IMR-90 (cell line): Measurements from ENCODE around the gene ADAM30. TPM values are rescaled to one million over a fixed set of nuclear protein-coding genes. Genes with fewer than 3 reads are reported as not detected.

Experiments
- ATAC-seq: fragments of 200-7000 bp; cut with Tn5 transposase; 2 replicates; pipeline ENCODE4 v1.9.1; 2020; ENCODE audit warnings: low read depth, mild to moderate bottlenecking, moderate library complexity
- BruUV-seq: library from RNA; stranded (reverse); fragments of 400-500 nt; replicated peaks from 2 replicates; lab custom pipeline; 2021; lab: Mats Ljungman, UMichigan
- CTCF ChIA-PET: fragments of 300-600 bp; formaldehyde crosslinking; extraction: SDS; loops from one replicate; lab custom pipeline; 2021; ENCODE audit warnings: antibody characterized with exemption; lab: Yijun Ruan, JAX
- POLR2A ChIA-PET: fragments of 300-600 bp; sonication (Branson Sonifier 250); formaldehyde crosslinking; loops from one replicate; lab custom pipeline; 2022; ENCODE audit warnings: antibody characterized with exemption; ENCODE audit not compliant: unreplicated experiment; lab: Charles Lee
- DNase-seq: peaks from one replicate; pipeline ENCODE4 v3.0.0; 2013
- H2AFZ ChIP-seq: replicated peaks from 2 replicates; pipeline ENCODE3; 2013; ENCODE audit warnings: low read length, mild to moderate bottlenecking; ENCODE audit not compliant: poor library complexity
- H2AK5ac ChIP-seq: 2 replicates; pipeline ENCODE4 v1.6.1; 2013; ENCODE audit warnings: low read depth, low read length, inconsistent platforms
- H2AK9ac ChIP-seq: replicated peaks from 2 replicates; pipeline ENCODE3; 2013; ENCODE audit warnings: mild to moderate bottlenecking, low read depth, low read length, moderate library complexity; ENCODE audit not compliant: poor library complexity
- H2BK120ac ChIP-seq: 2 replicates; pipeline ENCODE4 v1.6.1; 2013; ENCODE audit warnings: low read depth, low read length, inconsistent platforms
- H2BK15ac ChIP-seq: 3 replicates; pipeline ENCODE4 v1.6.1; 2013; ENCODE audit warnings: low read depth, low read length, inconsistent platforms
- H2BK20ac ChIP-seq: 2 replicates; pipeline ENCODE4 v1.6.1; 2013; ENCODE audit warnings: low read depth, mild to moderate bottlenecking, inconsistent platforms, low read length, moderate library complexity
- H2BK5ac ChIP-seq: 2 replicates; pipeline ENCODE4 v1.6.1; 2013; ENCODE audit warnings: mild to moderate bottlenecking, low read depth, low read length, inconsistent platforms; ENCODE audit not compliant: poor library complexity, severe bottlenecking
- H3K14ac ChIP-seq: replicated peaks from 2 replicates; pipeline ENCODE4 v1.6.1; 2013; ENCODE audit warnings: low read depth, low read length, inconsistent platforms
- H3K18ac ChIP-seq: 2 replicates; pipeline ENCODE4 v1.6.1; 2013; ENCODE audit warnings: low read depth, low read length, control low read depth
- H3K23ac ChIP-seq: 2 replicates; pipeline ENCODE4 v1.6.1; 2013; ENCODE audit warnings: low read depth, low read length, inconsistent platforms
- H3K27ac ChIP-seq: 2 replicates; pipeline ENCODE4 v1.5.1; 2013; ENCODE audit warnings: mild to moderate bottlenecking, control low read depth, low read length; ENCODE audit not compliant: insufficient read depth
- H3K27me3 ChIP-seq: 2 replicates; pipeline ENCODE4 v1.6.1; 2013; ENCODE audit warnings: low read length; ENCODE audit not compliant: control insufficient read depth, insufficient read depth
- H3K36me3 ChIP-seq: 2 replicates; pipeline ENCODE4 v1.6.1; 2013; ENCODE audit warnings: low read length, mixed read lengths; ENCODE audit not compliant: control insufficient read depth, insufficient read depth
- H3K4ac ChIP-seq: 2 replicates; pipeline ENCODE4 v1.6.1; 2013; ENCODE audit warnings: low read depth, low read length, inconsistent platforms
- H3K4me1 ChIP-seq: 2 replicates; pipeline ENCODE4 v1.6.1; 2013; ENCODE audit warnings: low read length, mixed read lengths; ENCODE audit not compliant: control insufficient read depth, insufficient read depth
- H3K4me2 ChIP-seq: 2 replicates; pipeline ENCODE4 v1.6.1; 2013; ENCODE audit warnings: low read depth, mild to moderate bottlenecking, control low read depth, low read length, moderate library complexity
- H3K4me3 ChIP-seq: 2 replicates; pipeline ENCODE4 v1.5.1; 2013; ENCODE audit warnings: low read depth, mild to moderate bottlenecking, control low read depth, low read length, moderate library complexity; ENCODE audit not compliant: insufficient read depth
- H3K56ac ChIP-seq: 2 replicates; pipeline ENCODE4 v1.6.1; 2013; ENCODE audit warnings: low read length, inconsistent platforms; ENCODE audit not compliant: insufficient read depth; ENCODE audit errors: extremely low read depth
- H3K79me1 ChIP-seq, 2 experiments: 2 replicates each; pipeline ENCODE4 v1.6.1; 2013; ENCODE audit warnings: low read length in 2 of 2, inconsistent platforms in 1 of 2, low read depth in 1 of 2
- H3K9ac ChIP-seq: 2 replicates; pipeline ENCODE4 v1.6.1; 2013; ENCODE audit warnings: low read depth, low read length, control low read depth
- H3K9me1 ChIP-seq: 2 replicates; pipeline ENCODE4 v1.6.1; 2013; ENCODE audit warnings: low read length, inconsistent platforms; ENCODE audit not compliant: insufficient read depth
- H3K9me3 ChIP-seq: 2 replicates; pipeline ENCODE4 v1.6.1; 2013; ENCODE audit warnings: low read length; ENCODE audit not compliant: control insufficient read depth, insufficient read depth
- H4K20me1 ChIP-seq: 2 replicates; pipeline ENCODE4 v1.6.1; 2013; ENCODE audit warnings: low read length, inconsistent platforms; ENCODE audit not compliant: insufficient read depth
- H4K5ac ChIP-seq: 2 replicates; pipeline ENCODE4 v1.6.1; 2013; ENCODE audit warnings: mild to moderate bottlenecking, low read depth, low read length, control low read depth
- H4K8ac ChIP-seq, 2 experiments: 2 replicates each; pipeline ENCODE4 v1.6.1; 2013; ENCODE audit warnings: low read depth in 2 of 2, low read length in 2 of 2, control low read depth in 1 of 2, inconsistent platforms in 1 of 2
- H4K91ac ChIP-seq: 2 replicates; pipeline ENCODE4 v1.6.1; 2013; ENCODE audit warnings: low read depth, low read length, inconsistent platforms; ENCODE audit not compliant: insufficient read depth
- BHLHE40 ChIP-seq: fragments of 150-350 bp; IDR thresholded peaks from 2 replicates; pipeline ENCODE4 v1.6.1; 2016; ENCODE audit warnings: mild to moderate bottlenecking, low read depth, low read length
- CEBPB ChIP-seq: IDR thresholded peaks from 2 replicates; pipeline ENCODE4 v1.6.1; 2012; ENCODE audit warnings: low read depth, low read length, improper control_type of control experiment
- CHD1 ChIP-seq: IDR thresholded peaks from 2 replicates; pipeline ENCODE4 v1.6.1; 2012; ENCODE audit warnings: low read depth, low read length, improper control_type of control experiment
- ELK1 ChIP-seq: fragments of 150-350 bp; IDR thresholded peaks from 2 replicates; pipeline ENCODE4 v1.6.1; 2016; ENCODE audit warnings: low read depth, mild to moderate bottlenecking, low read length, moderate library complexity, borderline replicate concordance
- FOS ChIP-seq: fragments of 150-350 bp; IDR thresholded peaks from 2 replicates; pipeline ENCODE4 v1.6.1; 2016; ENCODE audit warnings: low read depth, low read length
- MAFK ChIP-seq: IDR thresholded peaks from 2 replicates; pipeline ENCODE4 v1.6.1; 2012; ENCODE audit warnings: low read depth, low read length, improper control_type of control experiment
- MAZ ChIP-seq: IDR thresholded peaks from 2 replicates; pipeline ENCODE4 v1.6.1; 2012; ENCODE audit warnings: low read depth, mild to moderate bottlenecking, low read length, improper control_type of control experiment, moderate library complexity, borderline replicate concordance
- MXI1 ChIP-seq: IDR thresholded peaks from 2 replicates; pipeline ENCODE4 v1.6.1; 2012; ENCODE audit warnings: low read depth, mild to moderate bottlenecking, low read length, moderate library complexity, borderline replicate concordance
- NFE2L2 ChIP-seq: fragments of 150-350 bp; IDR thresholded peaks from 2 replicates; pipeline ENCODE4 v1.6.1; 2016; ENCODE audit warnings: low read depth, mild to moderate bottlenecking, low read length
- POLR2A ChIP-seq: IDR thresholded peaks from 2 replicates; pipeline ENCODE4 v1.6.1; 2012; ENCODE audit warnings: mild to moderate bottlenecking, low read depth, low read length
- RAD21 ChIP-seq: IDR thresholded peaks from 2 replicates; pipeline ENCODE4 v1.6.1; 2012; ENCODE audit warnings: low read length, improper control_type of control experiment
- RCOR1 ChIP-seq: IDR thresholded peaks from 2 replicates; pipeline ENCODE4 v1.6.1; 2012; ENCODE audit warnings: mild to moderate bottlenecking, low read length, improper control_type of control experiment; ENCODE audit not compliant: insufficient replicate concordance
- SMC3 ChIP-seq: fragments of 150-350 bp; IDR thresholded peaks from 2 replicates; pipeline ENCODE4 v1.6.1; 2016; ENCODE audit warnings: low read depth, mild to moderate bottlenecking, antibody characterized with exemption, low read length, moderate library complexity
- USF2 ChIP-seq: fragments of 150-350 bp; IDR thresholded peaks from 2 replicates; pipeline ENCODE4 v1.6.1; 2017; ENCODE audit warnings: mild to moderate bottlenecking, antibody characterized with exemption, low read length, low read depth
- WGBS, 2 experiments: methylation state at CpG; one replicate each; pipeline versions ENCODE4 v1.1.5 to v1.1.7; 2013; ENCODE audit warnings: missing lambda C conversion rate in 2 of 2; ENCODE audit not compliant: insufficient read length in 1 of 2; ENCODE audit errors: extremely low coverage in 2 of 2; 5-methylcytosine and 5-hydroxymethylcytosine counted together
- dilution Hi-C: fragments of 300-500 bp; cut with HindIII; formaldehyde crosslinking; loops from one replicate; pipeline ENCODE4 v1.14.3; 2018; ENCODE audit warnings: low sequenced_read_pairs; ENCODE audit not compliant: unreplicated experiment
- in situ Hi-C: fragments of 300-500 bp; cut with MboI; formaldehyde crosslinking; loops from 3 replicates; pipeline ENCODE4 v1.14.3; 2019; ENCODE audit warnings: low sequenced_read_pairs, inconsistent platforms, mixed read lengths
- intact Hi-C: fragments of 100-400 bp; cut with micrococcal nuclease; formaldehyde crosslinking; loops from 2 replicates; pipeline ENCODE4 v1.10.0; 2022
- polyA plus RNA-seq, 3 experiments: library from polyadenylated mRNA; depleted of rRNA; stranded (reverse); fragments of >200 nt; gene quantifications; 2 replicates each; pipeline ENCODE4 v1.2.3, GENCODE V29; 2012; ENCODE audit warnings: low replicate concordance in 1 of 3
- total RNA-seq: library from RNA; depleted of rRNA; stranded (reverse); fragments of >200 nt; gene quantifications from 2 replicates; pipeline ENCODE4 v1.2.3, GENCODE V29; 2012
- TF ChIP-seq, protein P1 (sequence below): conservative IDR thresholded peaks from 2 replicates; pipeline ENCODE4 v1.5.1; 2012; ENCODE audit warnings: mild to moderate bottlenecking, low read depth, low read length, improper control_type of control experiment

ADAM30 gene
- total and polyA plus RNA-seq, 2 of the 4 experiments (the other 2 are of a cell fraction): not detected

GRCh38 chr1:119929643-119930315 lies 33.5 kb upstream of the ADAM30 start:
- no peak for ATAC-seq
- no peak for TF ChIP-seq MAZ
- TF ChIP-seq CEBPB: no peak
- TF ChIP-seq SMC3: no peak
- TF ChIP-seq FOS: no peak
- TF ChIP-seq CHD1: no peak
- no peak for TF ChIP-seq MXI1
- no peak for TF ChIP-seq MAFK
- no peak for TF ChIP-seq POLR2A
- TF ChIP-seq NFE2L2: no peak
- TF ChIP-seq USF2: no peak
- no peak for TF ChIP-seq RCOR1
- TF ChIP-seq, protein P1, sequence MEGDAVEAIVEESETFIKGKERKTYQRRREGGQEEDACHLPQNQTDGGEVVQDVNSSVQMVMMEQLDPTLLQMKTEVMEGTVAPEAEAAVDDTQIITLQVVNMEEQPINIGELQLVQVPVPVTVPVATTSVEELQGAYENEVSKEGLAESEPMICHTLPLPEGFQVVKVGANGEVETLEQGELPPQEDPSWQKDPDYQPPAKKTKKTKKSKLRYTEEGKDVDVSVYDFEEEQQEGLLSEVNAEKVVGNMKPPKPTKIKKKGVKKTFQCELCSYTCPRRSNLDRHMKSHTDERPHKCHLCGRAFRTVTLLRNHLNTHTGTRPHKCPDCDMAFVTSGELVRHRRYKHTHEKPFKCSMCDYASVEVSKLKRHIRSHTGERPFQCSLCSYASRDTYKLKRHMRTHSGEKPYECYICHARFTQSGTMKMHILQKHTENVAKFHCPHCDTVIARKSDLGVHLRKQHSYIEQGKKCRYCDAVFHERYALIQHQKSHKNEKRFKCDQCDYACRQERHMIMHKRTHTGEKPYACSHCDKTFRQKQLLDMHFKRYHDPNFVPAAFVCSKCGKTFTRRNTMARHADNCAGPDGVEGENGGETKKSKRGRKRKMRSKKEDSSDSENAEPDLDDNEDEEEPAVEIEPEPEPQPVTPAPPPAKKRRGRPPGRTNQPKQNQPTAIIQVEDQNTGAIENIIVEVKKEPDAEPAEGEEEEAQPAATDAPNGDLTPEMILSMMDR: no peak
- no peak for TF ChIP-seq BHLHE40
- no peak for TF ChIP-seq RAD21
- TF ChIP-seq ELK1: no peak

More at GRCh38 chr1:119929643-119930315, 33.5 kb upstream of the ADAM30 start:
- Histone ChIP-seq H2AK5ac (no peak overlapping the region), H3K9ac (no peak overlapping the region), H3K79me1 (peaks cover 7 to 19% of the 10 kb centered on the region in 2 experiments; a peak in 3 of 4 replicates), H3K14ac (no peak overlapping the region), H2BK120ac (no peak overlapping the region), H3K9me3 (peaks cover 2% of the 10 kb centered on the region; the same call in 1 of the 2 replicates), H4K20me1 (no peaks in the 10 kb centered on the region), H2BK20ac (no peak overlapping the region), H3K4me3 (no peak overlapping the region), H3K4ac (no peak overlapping the region), H3K9me1 (peaks cover 5% of the 10 kb centered on the region; the same call in 1 of the 2 replicates), H3K4me2 (no peak overlapping the region), H2AFZ (no peak overlapping the region), H4K5ac (no peak overlapping the region), H3K27me3 (no peaks in the 10 kb centered on the region), H2BK15ac (no peak overlapping the region), H3K4me1 (no peaks in the 10 kb centered on the region), H2BK5ac (no peak overlapping the region), H4K8ac (no peak overlapping the region), H4K91ac (no peak overlapping the region), H3K56ac (no peak overlapping the region), H3K18ac (no peak overlapping the region), H3K27ac (no peak overlapping the region), H3K23ac (no peak overlapping the region), H2AK9ac (no peak overlapping the region), H3K36me3 (peaks cover 46% of the 10 kb centered on the region)
- DNase-seq: peak; percentile 8
- POLR2A ChIA-PET: no interaction called here
- intact Hi-C loops (loop anchor here (10.0 kb wide), 1 partner anchor 185 kb away; no protein-coding TSS in a partner anchor), dilution Hi-C loops (no loop called here), in situ Hi-C loops (loop anchor here (10.0 kb wide), 1 partner anchor 195 kb away; no protein-coding TSS in a partner anchor)
- WGBS, 2 experiments: no CpG with 5 or more reads among the region's 1 CpG
- no TSS peak for BruUV-seq
- CTCF ChIA-PET: interaction anchor here (0.7 kb wide), 1 partner anchor 38 kb away, joined by 3 read pairs; no protein-coding TSS in a partner anchor
